AG04449 (cell line): ENCODE measurements around the gene TAS2R46.

ENCODE experiments used
- CTCF ChIA-PET: fragments of 350-600 bp; formaldehyde crosslinking; extraction: SDS; loops from one replicate; lab custom pipeline; 2021; ENCODE audit warnings: antibody characterized with exemption; lab: Yijun Ruan, JAX
- POLR2A ChIA-PET: fragments of 400-600, 350-600 bp; formaldehyde crosslinking; extraction: SDS; loops from one replicate; lab custom pipeline; 2020; ENCODE audit warnings: antibody characterized with exemption, inconsistent platforms; lab: Yijun Ruan, JAX
- DNase-seq: peaks from one replicate; pipeline ENCODE4 v3.0.0-alpha.2; 2010; ENCODE audit warnings: low read depth, low spot score
- H3K4me3 ChIP-seq: 2 replicates; pipeline ENCODE4 v1.5.1; 2011; ENCODE audit warnings: low read depth, mild to moderate bottlenecking, control low read depth, low read length
- TF ChIP-seq, protein P1 (sequence below): IDR thresholded peaks from one replicate; pipeline ENCODE4 v1.5.1; 2011; ENCODE audit warnings: mild to moderate bottlenecking, moderate library complexity, low read length, control low read depth, inconsistent platforms; ENCODE audit not compliant: insufficient read depth; ENCODE audit errors: missing control alignments

Gene TAS2R46

DNA sequence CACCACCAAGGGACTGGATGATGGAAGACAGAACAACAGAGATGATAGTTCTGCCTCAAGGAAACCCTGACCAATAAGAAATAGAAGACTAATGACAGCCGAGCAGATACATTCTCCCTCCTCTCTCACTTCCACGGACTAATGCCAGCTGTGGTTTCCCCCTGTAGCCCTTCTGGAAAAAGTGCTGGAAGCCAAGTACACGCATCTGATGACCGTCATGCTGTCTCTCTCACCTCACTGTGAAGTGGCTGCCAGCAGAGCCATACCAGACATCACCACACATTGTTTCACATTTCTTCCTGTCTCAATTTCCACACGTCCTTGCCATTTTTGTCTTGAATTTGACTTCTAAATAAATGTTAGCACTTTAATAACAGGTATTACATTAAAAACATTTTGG lies 27.2 kb upstream of the TAS2R46 start:
- ChIA-PET POLR2A (no interaction called here), CTCF (no interaction called here)
- TF ChIP-seq, protein P1, sequence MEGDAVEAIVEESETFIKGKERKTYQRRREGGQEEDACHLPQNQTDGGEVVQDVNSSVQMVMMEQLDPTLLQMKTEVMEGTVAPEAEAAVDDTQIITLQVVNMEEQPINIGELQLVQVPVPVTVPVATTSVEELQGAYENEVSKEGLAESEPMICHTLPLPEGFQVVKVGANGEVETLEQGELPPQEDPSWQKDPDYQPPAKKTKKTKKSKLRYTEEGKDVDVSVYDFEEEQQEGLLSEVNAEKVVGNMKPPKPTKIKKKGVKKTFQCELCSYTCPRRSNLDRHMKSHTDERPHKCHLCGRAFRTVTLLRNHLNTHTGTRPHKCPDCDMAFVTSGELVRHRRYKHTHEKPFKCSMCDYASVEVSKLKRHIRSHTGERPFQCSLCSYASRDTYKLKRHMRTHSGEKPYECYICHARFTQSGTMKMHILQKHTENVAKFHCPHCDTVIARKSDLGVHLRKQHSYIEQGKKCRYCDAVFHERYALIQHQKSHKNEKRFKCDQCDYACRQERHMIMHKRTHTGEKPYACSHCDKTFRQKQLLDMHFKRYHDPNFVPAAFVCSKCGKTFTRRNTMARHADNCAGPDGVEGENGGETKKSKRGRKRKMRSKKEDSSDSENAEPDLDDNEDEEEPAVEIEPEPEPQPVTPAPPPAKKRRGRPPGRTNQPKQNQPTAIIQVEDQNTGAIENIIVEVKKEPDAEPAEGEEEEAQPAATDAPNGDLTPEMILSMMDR = no peak
- no peak overlapping the region for H3K4me3 ChIP-seq
- DNase-seq = no peak

DNA sequence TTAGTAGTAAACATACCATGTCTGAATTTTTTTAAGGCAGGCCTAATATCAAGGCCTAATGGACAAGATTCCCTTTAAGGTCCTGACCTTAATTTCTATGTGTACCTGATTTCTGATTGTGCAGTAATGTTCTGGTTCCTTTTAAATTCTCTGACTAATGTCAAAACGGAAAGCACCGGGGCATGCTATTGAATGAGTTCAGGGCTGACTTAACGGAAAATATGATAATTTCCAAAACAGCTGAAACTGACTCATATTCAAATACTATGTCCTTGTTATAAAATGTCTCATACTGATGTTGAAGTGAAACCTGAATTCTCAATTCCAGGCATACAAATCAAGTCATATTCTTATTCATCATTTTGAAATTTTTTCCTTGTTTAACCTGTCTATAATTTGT lies 23.3 kb upstream of the TAS2R46 start:
- H3K4me3 ChIP-seq = no peak overlapping the region
- TF ChIP-seq, protein P1 = no peak
- ChIA-PET CTCF (no interaction called here), POLR2A (no interaction called here)
- no peak for DNase-seq

DNA sequence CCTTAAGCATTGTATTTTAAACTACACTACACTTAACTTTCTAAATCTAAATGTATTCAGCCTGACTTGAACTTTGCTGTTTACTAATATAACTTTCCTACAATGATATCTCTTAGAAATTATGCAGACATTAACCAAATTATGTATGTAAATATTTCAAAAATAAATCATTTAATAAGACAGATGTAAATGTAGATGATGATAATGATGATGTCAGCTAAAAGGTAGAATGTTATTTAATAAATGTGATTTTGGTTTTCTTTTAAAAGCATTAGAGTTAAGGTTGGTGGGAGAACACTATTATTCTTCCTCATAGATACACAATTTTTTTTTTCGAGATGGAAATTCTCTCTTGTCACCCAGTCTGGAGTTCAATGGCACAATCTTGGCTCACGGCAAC lies 19.9 kb upstream of the TAS2R46 start:
- no peak for DNase-seq
- ChIA-PET CTCF (no interaction called here), POLR2A (no interaction called here)
- TF ChIP-seq, protein P1 = no peak
- H3K4me3 ChIP-seq = no peak overlapping the region

DNA sequence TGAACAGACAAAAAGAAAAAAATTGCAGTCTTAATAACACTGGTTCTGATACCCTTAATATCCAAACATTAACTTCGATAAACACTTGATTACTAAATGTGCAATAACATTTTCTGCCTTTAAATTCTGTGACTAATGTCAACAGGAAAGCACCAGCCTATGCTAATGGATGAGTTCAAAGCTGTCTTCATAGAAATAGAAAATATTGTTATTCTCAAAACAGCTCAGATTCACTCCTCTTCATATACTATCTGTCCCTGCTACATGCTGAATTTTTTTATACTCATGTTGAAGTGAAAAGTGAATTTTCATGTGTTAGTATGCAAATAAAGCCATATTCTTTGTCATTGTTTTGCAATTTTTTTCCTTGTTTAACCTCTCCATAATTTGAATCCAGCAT lies 16.2 kb upstream of the TAS2R46 start:
- ChIA-PET POLR2A (no interaction called here), CTCF (no interaction called here)
- DNase-seq = no peak
- H3K4me3 ChIP-seq = no peak overlapping the region
- TF ChIP-seq, protein P1 = no peak

DNA sequence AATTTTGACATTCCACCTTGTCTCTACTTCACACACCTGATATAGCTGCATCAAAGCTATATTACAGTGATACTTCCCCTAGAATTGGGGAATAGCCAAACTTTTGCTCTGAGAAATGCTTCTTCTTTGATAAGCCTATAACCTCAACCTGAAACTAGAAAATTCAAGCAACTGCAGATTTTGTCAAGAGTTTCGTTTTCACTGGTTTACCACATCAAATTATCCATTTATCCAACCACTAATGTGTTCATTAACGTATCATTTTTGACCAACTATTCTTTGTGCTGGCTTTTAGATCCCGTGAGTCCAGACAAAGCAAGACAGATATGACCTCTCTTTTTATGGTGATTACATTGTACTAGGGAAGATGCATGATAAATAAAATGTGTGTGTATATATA lies 13.5 kb upstream of the TAS2R46 start:
- no peak for DNase-seq
- POLR2A ChIA-PET = no interaction called here
- CTCF ChIA-PET = no interaction called here
- H3K4me3 ChIP-seq = no peak overlapping the region
- TF ChIP-seq, protein P1 = no peak

DNA sequence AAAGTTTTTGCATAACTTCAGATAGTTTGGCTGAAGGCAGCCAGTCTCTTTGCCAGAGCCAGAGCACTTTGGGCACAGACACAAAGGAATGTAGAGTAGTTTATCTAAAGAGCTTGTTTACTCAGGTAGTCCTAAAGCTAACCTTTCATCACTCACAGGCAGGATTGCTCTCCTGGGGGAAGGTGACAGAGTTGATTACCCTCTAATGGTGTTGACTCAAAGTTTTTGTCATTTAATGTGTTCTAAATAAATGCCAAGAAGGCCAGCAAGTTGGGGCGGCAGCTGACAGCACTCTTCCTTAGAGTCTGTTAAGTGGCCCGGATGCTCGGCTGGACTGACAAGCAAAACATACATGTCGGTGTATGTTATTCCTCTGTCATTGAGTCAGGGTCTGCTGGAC lies 9.3 kb upstream of the TAS2R46 start:
- no peak for DNase-seq
- TF ChIP-seq, protein P1 = no peak
- no peak overlapping the region for H3K4me3 ChIP-seq
- POLR2A ChIA-PET = no interaction called here
- CTCF ChIA-PET = no interaction called here
